NOMO-1 treated with dmso at 0.1 percent for 144 hours (cell line): ENCODE data around the gene SLC6A6.
"Not testable (repeated sequence)": the region's sequence is repeated elsewhere in the genome, so short reads cannot be mapped to it uniquely, and the experiment has no call there.

Experiments
- DNase-seq: peaks from one replicate; lab custom pipeline; 2025; ENCODE audit not compliant: unreplicated experiment; lab: John Stamatoyannopoulos, UW

SLC6A6 gene

DNA sequence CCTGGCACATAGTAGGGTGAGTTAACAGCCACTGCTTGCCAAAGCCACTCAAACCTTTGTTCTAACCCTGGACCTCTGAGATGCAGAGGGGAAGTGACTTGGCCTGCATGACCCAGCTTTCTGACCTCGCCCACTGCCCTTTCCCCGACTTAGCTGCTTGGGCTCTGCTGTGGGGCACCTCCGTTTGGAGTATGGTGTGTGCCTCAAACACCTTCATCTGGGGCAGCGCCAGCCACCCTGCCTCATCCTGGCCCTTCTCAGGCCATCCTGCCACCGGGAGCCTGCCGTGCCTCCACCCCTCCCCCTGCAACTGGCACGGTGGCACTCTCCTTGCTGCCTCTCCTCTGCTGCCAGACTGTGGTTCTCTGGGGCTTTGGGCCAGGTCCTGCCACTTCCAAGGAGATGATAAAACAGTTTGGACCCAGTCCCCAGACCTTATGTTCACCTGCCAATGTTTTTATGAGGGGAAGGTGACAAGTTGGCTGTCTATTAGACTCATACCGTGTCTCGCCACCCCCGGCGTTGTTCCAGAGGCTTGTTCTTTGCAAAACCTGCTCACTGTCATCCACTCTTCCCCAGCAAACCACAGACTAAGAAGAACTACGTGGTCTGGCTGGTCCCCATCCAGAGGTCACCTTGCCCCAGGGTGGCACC, 32.2 kb downstream of the SLC6A6 start:
- no peak for DNase-seq

DNA sequence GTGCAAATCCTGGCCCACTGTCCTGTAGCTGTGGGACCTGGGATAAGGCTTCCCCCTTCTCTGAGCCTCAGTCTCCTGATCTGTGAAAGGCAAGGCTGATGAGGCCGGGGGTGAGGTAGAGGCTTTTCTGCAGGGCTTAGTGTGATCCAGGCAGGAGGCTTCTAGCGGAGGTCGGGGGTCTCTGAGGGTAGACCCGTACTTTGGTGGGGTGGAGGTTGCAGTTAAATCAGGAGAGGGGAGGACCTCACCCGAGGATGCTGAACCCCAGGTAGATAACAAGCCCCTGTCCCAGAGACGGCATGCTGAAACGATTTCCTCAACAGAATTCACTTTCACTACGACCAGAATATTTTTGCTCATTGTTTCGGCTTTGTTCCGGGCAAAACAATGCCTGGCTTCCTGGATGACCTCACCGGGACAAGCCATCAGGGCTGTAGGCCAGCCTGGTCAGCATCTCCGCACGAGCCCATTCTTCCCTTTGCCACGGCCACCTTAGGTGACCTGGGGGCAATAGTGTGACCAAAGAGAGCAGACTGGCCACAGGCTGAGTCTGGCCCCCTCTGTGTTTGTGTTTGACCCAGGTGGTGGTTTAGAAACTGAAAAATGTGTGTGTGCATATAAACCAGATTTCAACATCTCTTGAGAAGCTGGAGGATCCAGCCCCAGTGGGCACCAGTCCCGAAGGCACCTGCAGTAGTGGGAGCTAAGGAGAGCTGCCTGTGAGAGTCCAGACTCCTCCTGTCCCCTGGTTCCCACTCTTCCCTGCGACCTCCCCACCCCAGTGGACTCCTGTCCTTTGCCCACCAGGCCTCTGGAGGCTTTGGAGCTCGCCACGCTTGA, 33.0 kb downstream of the SLC6A6 start:
- DNase-seq, result no peak

DNA sequence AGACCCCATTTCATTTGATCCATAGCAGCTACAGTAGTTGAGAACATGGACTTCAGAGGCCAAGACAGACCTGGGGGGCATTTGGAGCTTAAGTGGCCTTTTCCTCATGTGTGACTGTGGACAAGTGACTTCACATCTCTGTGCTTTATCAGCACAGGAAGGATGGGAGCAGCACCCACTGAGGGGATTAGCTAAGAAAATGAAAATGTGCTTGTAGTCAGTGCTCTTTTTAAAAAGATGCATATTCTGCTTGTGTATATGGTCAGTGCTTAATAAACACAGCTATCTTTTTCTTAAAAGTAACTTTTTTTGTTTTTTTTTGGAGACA, 34.5 kb downstream of the SLC6A6 start:
- DNase-seq, result no peak

DNA sequence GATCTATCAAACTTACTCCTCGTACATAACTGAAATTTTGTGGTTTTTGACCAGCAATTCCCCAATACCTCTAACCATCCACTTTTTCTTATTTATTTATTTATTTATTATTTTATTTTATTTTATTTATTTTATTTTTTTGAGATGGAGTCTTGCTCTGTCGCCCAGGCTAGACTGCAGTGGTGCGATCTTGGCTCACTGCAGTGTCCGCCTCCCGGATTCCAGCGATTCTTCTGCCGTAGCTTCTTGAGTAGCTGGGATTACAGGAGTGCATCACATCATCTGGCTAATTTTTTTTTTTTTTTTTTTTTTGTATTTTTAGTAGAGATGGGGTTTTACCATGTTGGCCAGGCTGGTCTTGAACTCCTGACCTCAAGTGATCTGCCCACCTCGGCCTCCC, 35.3 kb downstream of the SLC6A6 start:
- not testable (repeated sequence) for DNase-seq

DNA sequence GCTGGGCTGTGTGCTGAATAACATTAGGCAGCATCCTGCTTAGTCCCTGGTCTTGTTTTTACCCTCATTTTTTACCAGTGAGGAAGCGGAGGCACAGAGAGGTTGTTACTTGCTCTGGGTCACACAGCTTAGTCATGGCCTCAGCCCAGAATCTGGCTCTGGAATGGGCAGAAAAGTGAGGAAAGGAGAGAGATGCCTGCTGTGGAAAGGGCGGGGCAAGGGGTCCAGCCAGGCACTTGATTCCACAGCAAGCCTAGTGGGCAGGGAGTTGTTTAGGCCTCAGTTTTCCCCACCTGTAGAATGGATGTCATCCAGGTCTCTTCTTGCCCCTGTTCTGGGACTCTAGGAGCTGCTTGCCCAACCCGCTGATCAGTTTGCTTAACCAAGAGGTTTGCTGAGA, 35.9 kb downstream of the SLC6A6 start:
- DNase-seq, result no peak

DNA sequence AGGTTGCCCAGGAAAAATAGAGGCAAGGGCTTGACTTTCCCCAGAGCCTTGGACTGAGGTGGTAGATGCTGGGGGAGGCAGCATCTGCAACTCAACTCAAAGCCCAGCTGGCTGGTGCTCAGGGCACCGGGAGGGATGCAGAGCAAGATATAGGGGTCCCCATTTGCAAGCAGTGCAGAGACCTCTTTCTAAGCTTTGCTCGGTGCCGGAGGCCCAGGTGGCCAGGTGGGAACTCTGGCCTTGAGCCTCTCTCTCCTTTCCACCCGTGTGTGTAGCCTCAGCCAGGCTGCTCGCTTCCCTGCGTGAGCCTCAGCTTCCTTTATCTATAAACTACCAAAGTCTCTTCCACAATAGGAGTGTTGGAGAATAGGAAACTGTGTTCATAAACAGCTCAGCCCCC, 36.5 kb downstream of the SLC6A6 start:
- DNase-seq, result no peak

DNA sequence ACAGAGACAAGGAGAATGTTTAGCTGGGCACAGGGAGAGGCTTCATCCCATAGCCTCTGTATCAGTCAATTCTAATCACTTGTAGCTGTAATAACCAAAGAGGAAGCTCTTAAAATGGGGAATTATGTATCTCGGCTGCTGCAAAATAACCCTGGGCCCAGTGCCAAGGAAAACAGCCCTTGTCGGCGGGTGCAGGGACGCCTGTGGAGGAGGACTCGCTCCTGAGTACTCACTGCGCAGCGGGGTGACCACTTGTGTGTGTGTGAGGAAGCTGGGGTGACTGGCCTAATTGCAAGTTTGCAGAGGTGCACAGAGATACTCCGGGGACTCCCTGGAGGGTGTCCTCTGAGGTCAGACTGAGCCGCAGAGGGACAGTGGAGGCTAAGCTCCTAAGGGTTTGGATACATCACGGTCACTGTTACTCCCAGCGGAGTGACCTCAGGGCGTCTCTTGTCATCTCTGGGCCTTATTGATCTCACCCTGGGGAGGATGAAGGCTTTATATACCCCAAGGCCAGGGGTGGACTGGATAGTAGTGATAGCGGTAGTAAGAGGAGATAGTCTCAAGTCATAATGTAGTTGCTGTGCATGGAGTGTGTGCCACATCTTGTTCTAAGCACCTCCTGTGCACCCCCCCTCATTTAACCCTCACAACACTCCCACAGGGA, 37.2 kb downstream of the SLC6A6 start:
- DNase-seq, result peak; percentile 73

DNA sequence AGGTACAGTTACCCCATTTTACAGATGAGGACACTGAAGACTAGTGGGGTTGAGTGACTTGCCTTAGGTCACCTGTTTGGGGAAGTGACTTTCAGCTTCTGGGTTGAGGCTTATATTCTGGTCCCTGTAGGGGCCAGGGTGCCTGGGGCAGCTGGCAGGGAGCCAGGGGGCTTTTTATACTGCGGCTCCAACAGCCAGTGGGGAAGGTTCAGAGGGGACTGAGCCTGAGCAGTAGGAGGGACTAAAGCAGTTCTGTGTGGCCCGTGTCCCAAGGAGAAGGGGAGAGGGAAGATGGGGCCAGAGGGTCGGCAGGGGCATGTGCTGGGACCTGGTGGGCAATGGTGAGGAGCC, 37.7 kb downstream of the SLC6A6 start:
- DNase-seq, result no peak

DNA sequence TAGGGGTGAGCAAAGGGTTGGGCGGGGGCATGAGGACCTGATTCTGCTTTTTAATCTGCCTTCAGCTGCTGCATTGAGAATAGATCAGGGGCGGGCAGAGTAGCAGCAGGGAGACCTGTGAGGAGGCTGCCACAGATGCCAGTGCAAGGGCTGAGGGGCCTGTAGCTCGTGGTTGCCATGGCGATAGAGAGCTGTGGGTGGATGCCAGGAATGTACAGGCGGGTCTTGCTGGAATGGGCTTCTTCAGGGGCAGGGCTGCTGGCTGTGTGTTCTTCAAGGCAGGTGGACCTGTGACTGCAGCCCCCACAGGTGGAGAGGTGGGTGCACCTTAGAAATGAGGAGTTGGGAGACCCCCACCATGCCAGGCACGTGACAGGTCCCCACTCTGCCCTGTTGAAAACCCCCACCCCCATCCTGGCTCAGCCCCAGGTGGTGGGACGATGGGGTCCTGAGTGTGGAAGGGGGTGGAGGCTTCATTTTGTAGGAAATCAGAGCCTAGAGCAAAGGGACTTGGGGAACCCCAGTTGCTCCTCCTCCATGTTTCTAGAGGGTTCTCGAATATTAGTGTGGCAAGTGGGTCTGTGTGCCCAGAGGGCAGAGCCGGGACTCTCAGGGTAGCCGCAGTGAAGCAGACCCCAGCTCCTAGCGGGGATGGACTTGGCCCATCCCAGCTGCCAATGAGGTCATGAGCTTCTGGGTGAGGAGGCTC, 38.3 kb downstream of the SLC6A6 start:
- DNase-seq, result no peak

DNA sequence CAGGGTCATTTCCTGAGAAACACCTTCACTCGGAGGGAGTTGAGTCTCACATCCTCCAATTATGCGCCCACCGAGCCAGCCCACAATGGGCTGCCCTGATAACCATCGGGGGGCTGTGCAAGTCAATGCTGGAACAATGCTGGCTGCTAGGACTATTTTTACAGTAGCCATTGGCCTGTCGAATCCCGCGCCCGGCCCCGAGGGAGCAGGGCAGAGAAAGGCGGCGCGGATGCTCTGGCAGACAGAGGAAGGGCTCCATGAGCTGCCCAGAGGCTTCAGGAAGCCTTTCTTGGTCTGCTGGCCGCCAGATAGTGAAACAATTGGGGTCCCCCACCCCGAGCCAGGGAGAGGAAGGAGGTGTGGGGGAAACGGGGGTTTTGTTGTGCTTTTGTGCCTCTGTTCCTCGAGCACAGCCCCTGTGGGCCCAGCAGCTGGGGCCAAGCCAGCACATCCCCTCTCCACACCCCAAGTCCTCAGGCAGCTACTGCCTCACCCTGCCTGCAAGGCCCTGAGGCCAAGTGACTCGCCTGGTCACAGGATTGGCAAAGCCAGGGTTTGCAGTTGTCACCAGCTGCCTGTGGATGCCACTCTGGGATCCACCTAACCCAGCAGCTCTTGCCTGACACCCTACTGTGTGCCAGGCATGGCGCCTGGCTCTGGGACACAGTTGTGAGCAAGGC, 39.0 kb downstream of the SLC6A6 start:
- no peak for DNase-seq

DNA sequence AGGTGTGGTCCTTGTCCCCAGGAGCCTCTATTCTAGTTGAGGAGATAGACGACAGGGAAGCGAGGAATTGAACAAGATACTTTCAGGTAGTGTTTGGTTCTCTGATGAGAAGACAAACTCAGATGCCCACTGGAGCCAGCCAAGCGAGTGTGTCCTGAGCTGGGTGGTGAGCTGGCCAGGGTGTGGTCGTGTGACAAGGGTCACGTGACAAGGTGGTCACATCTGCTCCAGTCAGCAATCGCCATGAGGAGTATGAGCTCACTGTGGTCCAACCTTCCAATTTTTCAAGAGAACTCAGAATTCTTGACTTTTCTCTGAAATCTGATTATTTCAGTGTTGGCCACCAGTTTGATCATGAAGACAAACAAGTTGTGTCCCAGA, 39.5 kb downstream of the SLC6A6 start:
- DNase-seq, result no peak

DNA sequence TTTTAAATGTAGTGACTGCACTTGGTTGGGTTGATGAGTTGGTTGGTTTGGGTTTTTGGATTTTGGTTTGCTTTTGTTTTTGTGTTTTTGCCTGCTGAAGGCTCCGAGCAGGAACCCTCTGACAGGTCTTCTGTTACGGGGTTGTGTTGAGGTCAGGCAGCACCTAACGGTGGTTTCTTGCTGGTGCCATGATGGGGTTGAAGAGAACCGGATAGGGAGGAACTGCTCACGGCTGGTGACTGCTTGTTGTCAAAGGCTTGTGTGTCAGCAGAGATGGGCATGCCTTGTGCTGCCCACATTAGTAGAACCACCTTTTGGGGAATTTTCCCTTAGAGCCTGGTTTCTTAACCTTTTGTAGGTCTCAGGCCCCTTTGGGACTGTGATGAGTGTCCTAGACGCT, 42.0 kb downstream of the SLC6A6 start:
- no peak for DNase-seq

DNA sequence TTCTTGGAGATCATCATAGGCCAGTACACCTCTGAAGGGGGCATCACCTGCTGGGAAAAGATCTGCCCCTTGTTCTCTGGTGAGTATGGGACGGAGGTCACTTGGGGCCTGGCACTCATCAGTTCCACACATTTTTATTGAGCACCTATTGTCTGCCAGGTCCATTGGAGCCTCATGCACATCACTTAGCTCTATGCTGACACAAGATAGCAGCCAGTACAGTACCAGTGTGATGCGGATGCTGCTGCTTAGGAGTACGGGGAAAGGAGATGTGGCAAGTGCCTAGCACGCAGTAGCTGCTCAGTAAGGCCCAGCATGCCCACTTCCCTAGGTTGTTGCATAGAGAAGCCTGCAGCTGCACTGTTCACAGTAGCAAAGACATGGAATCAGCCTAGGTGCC, 43.4 kb downstream of the SLC6A6 start:
- DNase-seq, result no peak

DNA sequence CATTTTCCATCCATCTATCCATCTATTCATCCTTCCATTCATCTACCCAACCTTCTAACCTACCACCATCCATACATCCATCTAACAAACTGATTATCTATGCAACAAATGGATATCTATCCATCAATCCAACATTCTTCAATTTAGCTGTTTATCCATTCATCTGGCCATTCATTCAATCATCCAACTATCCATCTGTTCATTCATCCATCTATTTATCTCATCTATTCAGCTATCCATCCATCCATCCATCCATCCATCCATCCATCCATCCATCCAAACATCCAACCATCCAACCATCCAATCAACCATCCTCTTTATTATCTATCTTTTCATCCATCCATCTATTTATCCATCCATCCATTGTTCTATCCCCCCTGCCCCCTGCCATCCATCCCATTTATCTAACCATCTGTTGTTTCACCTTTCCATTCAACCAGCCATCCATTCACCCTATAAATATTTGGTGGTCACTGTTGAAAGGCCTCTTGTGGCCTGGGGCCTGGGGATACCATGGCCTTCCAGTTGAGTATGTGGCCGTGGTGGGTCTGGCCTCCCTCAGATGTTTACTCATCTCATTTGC, 44.7 kb downstream of the SLC6A6 start:
- DNase-seq, result no peak

DNA sequence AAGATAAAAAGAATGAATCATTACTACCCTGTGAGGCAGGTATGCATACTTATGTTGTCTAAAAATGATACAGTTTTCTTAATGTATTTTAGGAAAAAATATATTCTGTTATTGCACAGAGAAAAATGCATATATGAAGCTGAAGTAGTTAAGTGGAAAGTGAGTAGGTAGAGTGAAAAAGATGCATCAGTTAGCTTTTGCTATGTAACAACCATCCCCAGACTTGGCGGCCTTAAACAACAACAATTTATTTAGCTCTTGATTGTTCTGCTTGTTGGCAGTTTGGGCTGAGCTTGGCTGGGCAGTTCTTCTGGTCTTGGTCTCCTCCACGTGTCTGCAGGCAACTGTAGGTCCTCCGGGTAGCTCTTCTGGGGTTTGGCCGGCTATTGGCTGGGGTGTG, 45.7 kb downstream of the SLC6A6 start:
- DNase-seq, result no peak

DNA sequence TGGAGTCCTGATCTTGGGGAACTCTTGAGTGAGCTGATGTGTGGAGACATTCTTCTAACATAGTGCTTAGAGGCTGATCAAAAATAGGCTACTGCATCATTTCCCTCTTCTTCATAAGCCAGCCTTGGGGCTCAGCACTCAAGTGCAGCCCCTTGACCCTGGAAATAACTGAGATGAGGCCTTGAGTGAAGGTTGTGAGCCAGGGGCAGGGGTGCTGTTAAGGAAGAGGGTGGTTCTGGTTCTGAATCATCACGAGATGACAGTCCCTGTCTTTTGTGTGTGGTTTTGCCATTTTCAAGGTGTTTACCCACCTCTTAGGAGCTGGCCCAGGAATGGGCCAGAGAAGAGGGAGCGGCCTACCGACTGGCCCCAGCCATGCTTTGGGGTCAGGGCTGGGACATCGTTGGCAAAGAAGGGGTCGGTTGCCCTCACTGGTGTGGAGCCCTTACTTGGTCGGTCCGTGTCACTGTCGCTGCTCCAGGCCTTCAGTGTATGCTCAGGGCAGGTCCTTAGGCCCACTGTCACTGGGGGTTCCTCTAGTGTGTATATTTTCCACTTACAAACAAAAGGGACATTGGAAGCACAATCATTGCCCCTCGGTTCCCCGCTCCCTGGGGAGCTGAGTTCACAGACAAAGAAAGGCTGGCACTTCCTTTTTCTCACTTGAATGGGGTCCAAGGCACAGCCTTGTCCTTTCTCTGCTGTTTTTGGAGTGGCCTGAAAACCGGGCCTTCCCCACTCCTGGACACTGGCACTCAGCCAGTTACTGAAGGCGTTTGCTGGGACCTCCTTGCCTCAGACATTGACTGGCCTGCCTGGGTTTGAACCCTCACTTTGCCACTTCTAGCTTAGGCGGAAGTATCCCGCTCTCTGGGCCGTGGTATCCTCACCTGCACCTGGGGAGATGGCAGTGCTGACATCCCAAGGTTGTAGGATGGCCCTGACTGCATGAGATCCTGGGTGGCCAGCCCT, 46.6 kb downstream of the SLC6A6 start:
- no peak for DNase-seq

DNA sequence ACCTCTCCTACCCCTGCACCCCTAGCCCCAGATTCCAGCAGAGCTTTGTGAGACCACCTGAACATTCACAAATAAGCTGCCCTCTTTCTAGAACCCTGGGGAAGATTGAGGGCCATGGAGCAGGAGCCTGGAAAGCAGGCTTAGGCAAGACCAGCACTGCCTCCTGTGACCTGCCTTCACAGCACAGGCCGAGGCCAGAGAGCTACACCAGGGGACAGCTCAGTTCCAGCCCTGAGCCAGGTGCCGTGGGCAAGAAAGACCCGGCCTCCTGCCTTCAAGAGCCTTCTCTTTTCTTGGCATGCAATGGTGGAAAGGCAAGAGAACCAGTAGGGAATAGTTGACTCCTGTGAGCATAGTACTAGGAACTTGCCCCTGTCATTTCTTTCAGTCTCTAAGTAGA, 48.1 kb downstream of the SLC6A6 start:
- DNase-seq, result no peak

DNA sequence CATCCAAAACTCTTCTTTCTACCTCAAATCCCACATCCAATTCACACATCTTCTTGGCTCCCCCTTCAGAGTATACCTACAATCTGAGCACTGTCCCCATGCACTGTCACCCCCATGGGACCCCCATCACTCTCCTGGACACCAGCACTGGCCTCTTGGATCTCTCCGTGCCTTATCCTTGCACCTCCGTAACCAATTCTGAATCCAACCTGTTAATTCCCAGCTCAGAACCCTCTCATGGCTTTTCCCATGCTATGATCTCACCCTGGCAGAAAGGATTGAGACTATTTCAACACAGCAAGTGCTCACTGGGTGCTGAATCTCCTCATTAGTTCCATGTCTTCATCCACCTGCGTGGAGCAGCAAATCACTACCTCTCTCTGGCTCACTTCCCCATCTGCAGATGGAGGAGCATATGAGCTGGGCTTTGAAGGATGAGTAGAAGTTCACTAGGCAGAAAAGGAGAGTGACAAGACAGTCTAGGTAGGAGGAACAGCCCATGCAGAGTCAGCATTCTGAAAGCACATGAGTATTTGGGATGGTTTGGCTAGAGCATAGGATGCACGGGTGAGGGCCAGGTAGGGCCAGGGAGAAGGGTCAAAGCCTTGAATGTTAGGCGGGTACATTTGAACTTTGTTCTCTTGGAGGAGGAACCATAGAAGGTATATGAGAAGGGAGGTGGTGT, 48.7 kb downstream of the SLC6A6 start:
- DNase-seq, result no peak
